SK-N-SH treated with all-trans-retinoic acid at 6 μM for 48 hours (cell line): Measurements from ENCODE around the gene WWC1.

Source experiments
- ATAC-seq: fragments of 200-7000 bp; cut with Tn5 transposase; 3 replicates; pipeline ENCODE4 v1.9.1; 2020; ENCODE audit warnings: mild to moderate bottlenecking, moderate library complexity
- ARNTL ChIP-seq: fragments of 450-650 bp; formaldehyde crosslinking; IDR thresholded peaks from 2 replicates; pipeline ENCODE4 v1.5.0; 2020; ENCODE audit warnings: low read depth, mild to moderate bottlenecking, moderate library complexity, borderline replicate concordance
- BACH2 ChIP-seq: fragments of 250-450 bp; sonication (Bioruptor Pico); IDR thresholded peaks from 2 replicates; pipeline ENCODE4 v1.9.0; 2021; ENCODE audit warnings: mild to moderate bottlenecking, borderline replicate concordance
- CREB5 ChIP-seq: fragments of 250-450 bp; sonication (Bioruptor Pico); IDR thresholded peaks from 2 replicates; pipeline ENCODE4 v1.5.1; 2020; ENCODE audit warnings: low read depth, mild to moderate bottlenecking, moderate library complexity
- CSDC2 ChIP-seq: fragments of 250-450 bp; sonication (Bioruptor Pico); IDR thresholded peaks from 2 replicates; pipeline ENCODE4 v1.5.0; 2020; ENCODE audit warnings: mild to moderate bottlenecking, moderate library complexity
- ESRRG ChIP-seq: fragments of 250-450 bp; sonication (Bioruptor Pico); IDR thresholded peaks from 2 replicates; pipeline ENCODE4 v1.6.1; 2021; ENCODE audit warnings: mild to moderate bottlenecking
- GLIS3 ChIP-seq: fragments of 250-450 bp; sonication (Bioruptor Pico); IDR thresholded peaks from 2 replicates; pipeline ENCODE4 v1.5.0; 2020; ENCODE audit warnings: mild to moderate bottlenecking, moderate library complexity
- ISL1 ChIP-seq: fragments of 250-450 bp; sonication (Bioruptor Pico); IDR thresholded peaks from 2 replicates; pipeline ENCODE4 v2.1.2; 2022; ENCODE audit warnings: mild to moderate bottlenecking, moderate library complexity
- OSR1 ChIP-seq: fragments of 250-450 bp; sonication (Bioruptor Pico); IDR thresholded peaks from 2 replicates; pipeline ENCODE4 v1.8.0; 2022; ENCODE audit warnings: moderate library complexity, mild to moderate bottlenecking, inconsistent platforms
- PATZ1 ChIP-seq: fragments of 250-450 bp; sonication (Bioruptor Pico); IDR thresholded peaks from 2 replicates; pipeline ENCODE4 v1.8.0; 2020; ENCODE audit warnings: mild to moderate bottlenecking, moderate library complexity, borderline replicate concordance
- POU6F1 ChIP-seq: fragments of 250-450 bp; sonication (Bioruptor Pico); IDR thresholded peaks from 2 replicates; pipeline ENCODE4 v1.8.0; 2021; ENCODE audit warnings: low read depth, mild to moderate bottlenecking, moderate library complexity, borderline replicate concordance
- PPARA ChIP-seq: fragments of 250-450 bp; sonication (Bioruptor Pico); IDR thresholded peaks from 2 replicates; pipeline ENCODE4 v1.5.0; 2020; ENCODE audit warnings: mild to moderate bottlenecking, borderline replicate concordance
- RARB ChIP-seq: fragments of 250-450 bp; sonication (Bioruptor Pico); IDR thresholded peaks from 2 replicates; pipeline ENCODE4 v1.8.0; 2021; ENCODE audit warnings: mild to moderate bottlenecking, moderate library complexity
- SNAI2 ChIP-seq: fragments of 250-450 bp; sonication (Bioruptor Pico); IDR thresholded peaks from 2 replicates; pipeline ENCODE4 v1.5.0; 2020; ENCODE audit warnings: mild to moderate bottlenecking, moderate library complexity
- TCF4 ChIP-seq: fragments of 250-450 bp; sonication (Bioruptor Pico); IDR thresholded peaks from 2 replicates; pipeline ENCODE4 v1.8.0; 2021; ENCODE audit warnings: mild to moderate bottlenecking, moderate library complexity, borderline replicate concordance
- TOX ChIP-seq: fragments of 250-450 bp; sonication (Bioruptor Pico); IDR thresholded peaks from 2 replicates; pipeline ENCODE4 v1.8.0; 2021; ENCODE audit warnings: mild to moderate bottlenecking, moderate library complexity, borderline replicate concordance
- TSHZ2 ChIP-seq: fragments of 250-450 bp; sonication (Bioruptor Pico); IDR thresholded peaks from 2 replicates; pipeline ENCODE4 v1.5.0; 2020; ENCODE audit warnings: mild to moderate bottlenecking, moderate library complexity
- ZC3H10 ChIP-seq: fragments of 250-450 bp; sonication (Bioruptor Pico); IDR thresholded peaks from 2 replicates; pipeline ENCODE4 v1.5.1; 2021; ENCODE audit warnings: mild to moderate bottlenecking, moderate library complexity
- ZFP3 ChIP-seq: fragments of 250-450 bp; sonication (Bioruptor Pico); IDR thresholded peaks from 2 replicates; pipeline ENCODE4 v1.5.0; 2020; ENCODE audit warnings: mild to moderate bottlenecking, moderate library complexity
- ZFP30 ChIP-seq: fragments of 450-650 bp; formaldehyde crosslinking; IDR thresholded peaks from 2 replicates; pipeline ENCODE4 v1.5.0; 2022; ENCODE audit warnings: mild to moderate bottlenecking, moderate library complexity
- ZNF565 ChIP-seq: fragments of 450-650 bp; formaldehyde crosslinking; conservative IDR thresholded peaks from 2 replicates; pipeline ENCODE4 v1.5.0; 2020; ENCODE audit warnings: low read depth, mild to moderate bottlenecking, moderate library complexity
- ZNF70 ChIP-seq: fragments of 450-650 bp; formaldehyde crosslinking; IDR thresholded peaks from 2 replicates; pipeline ENCODE4 v1.5.0; 2020; ENCODE audit warnings: mild to moderate bottlenecking, moderate library complexity
- ZNF8 ChIP-seq: fragments of 450-650 bp; formaldehyde crosslinking; IDR thresholded peaks from 2 replicates; pipeline ENCODE4 v1.5.0; 2020; ENCODE audit warnings: mild to moderate bottlenecking, moderate library complexity

Gene WWC1

GRCh38 chr5:168426864-168427172 is 135.4 kb downstream of the WWC1 start:
- no peak for ATAC-seq
- no peak for TF ChIP-seq ESRRG (CRISPR knock-in tag)
- TF ChIP-seq ZFP3, result no peak
- no peak for TF ChIP-seq GLIS3 (CRISPR knock-in tag)
- TF ChIP-seq CREB5 (CRISPR knock-in tag), result no peak
- no peak for TF ChIP-seq TCF4 (CRISPR knock-in tag)
- no peak for TF ChIP-seq TSHZ2
- TF ChIP-seq SNAI2 (CRISPR knock-in tag), result no peak
- no peak for TF ChIP-seq ZFP30 (CRISPR knock-in tag)
- TF ChIP-seq ISL1 (CRISPR knock-in tag), result no peak
- TF ChIP-seq ZNF8 (CRISPR knock-in tag), result no peak
- TF ChIP-seq PPARA (CRISPR knock-in tag), result no peak
- TF ChIP-seq ZNF565, result no peak
- no peak for TF ChIP-seq PATZ1 (CRISPR knock-in tag)
- TF ChIP-seq ZNF70, result no peak
- TF ChIP-seq ARNTL (CRISPR knock-in tag), result no peak
- TF ChIP-seq ZC3H10 (CRISPR knock-in tag), result no peak
- TF ChIP-seq CSDC2 (CRISPR knock-in tag), result no peak
- no peak for TF ChIP-seq RARB

GRCh38 chr5:168427224-168427623 is 135.8 kb downstream of the WWC1 start:
- TF ChIP-seq BACH2 (CRISPR knock-in tag), result no peak
- no peak for TF ChIP-seq ESRRG (CRISPR knock-in tag)
- TF ChIP-seq PATZ1 (CRISPR knock-in tag), result no peak
- TF ChIP-seq ZC3H10 (CRISPR knock-in tag), result no peak
- no peak for TF ChIP-seq ZNF70
- TF ChIP-seq ZFP3, result no peak
- no peak for TF ChIP-seq POU6F1 (CRISPR knock-in tag)
- no peak for TF ChIP-seq CSDC2 (CRISPR knock-in tag)
- no peak for TF ChIP-seq TCF4 (CRISPR knock-in tag)
- no peak for TF ChIP-seq TOX
- no peak for TF ChIP-seq ZNF8 (CRISPR knock-in tag)
- no peak for TF ChIP-seq TSHZ2
- no peak for TF ChIP-seq ISL1 (CRISPR knock-in tag)
- TF ChIP-seq ARNTL (CRISPR knock-in tag), result no peak
- no peak for TF ChIP-seq ZNF565
- no peak for TF ChIP-seq OSR1 (CRISPR knock-in tag)
- no peak for TF ChIP-seq PPARA (CRISPR knock-in tag)
- ATAC-seq, result no peak
